Epithelial cell of alveolus of lung (primary cell): Measurements from ENCODE around the gene MLX. TPM values are rescaled to one million over a fixed set of nuclear protein-coding genes. Genes with fewer than 3 reads are reported as not detected.

Experiments
- total RNA-seq: library from RNA; depleted of rRNA; stranded (reverse); fragments of >200 nt; gene quantifications from 2 replicates; pipeline ENCODE4 v1.2.1, GENCODE V29; 2015

The MLX gene
- total RNA-seq, result 27.5 and 31.4 TPM in 2 replicates

GRCh38 chr17:42566883-42567573 is at the start of gene MLX:
TSS of gene MLX (plus strand) at chr17:42567100. CDS start at chr17:42567125, 25 bp downstream.

DNA sequence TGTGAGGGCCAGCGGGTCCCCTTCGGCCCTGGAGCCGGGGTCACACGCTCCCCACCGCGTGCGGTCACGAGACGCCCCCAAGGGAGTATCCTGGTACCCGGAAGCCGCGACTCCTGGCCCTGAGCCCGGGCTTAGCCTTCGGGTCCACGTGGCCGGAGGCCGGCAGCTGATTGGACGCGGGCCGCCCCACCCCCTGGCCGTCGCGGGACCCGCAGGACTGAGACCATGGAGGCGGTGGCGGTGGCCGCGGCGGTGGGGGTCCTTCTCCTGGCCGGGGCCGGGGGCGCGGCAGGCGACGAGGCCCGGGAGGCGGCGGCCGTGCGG is 30.9 kb upstream of the MLX start, which contains the start of gene NAGLU:
NAGLU (plus strand) TSS at position 194 of the 324 bp plus-strand sequence; CDS start at position 226, 32 bp downstream.

DNA sequence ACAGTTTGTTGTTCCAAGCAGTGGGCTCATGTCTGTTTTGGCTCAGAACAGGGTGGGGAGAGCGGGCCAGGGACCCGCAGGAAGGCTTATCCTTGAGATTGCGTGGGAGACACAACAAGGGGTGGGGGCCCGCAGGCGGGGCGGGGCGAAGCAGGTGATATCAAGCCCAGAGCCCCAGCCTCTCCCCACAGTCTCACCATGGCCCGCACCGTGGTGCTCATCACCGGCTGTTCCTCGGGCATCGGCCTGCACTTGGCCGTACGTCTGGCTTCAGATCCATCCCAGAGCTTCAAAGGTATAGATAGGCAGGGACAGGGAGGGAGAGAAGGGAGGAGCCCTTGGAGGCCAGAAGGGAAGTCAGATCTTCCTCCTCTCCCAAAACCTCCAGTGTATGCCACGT is 14.2 kb upstream of the MLX start, which contains the start of gene HSD17B1:
HSD17B1 (plus strand) TSS at position 188 of the 400 bp plus-strand sequence; CDS start at position 199, 11 bp downstream.

GRCh38 chr17:42561897-42562387 is 5.0 kb upstream of the MLX start, which contains the start of gene COASY:
TSS of gene COASY (plus strand) at chr17:42562148. CDS start at chr17:42562623, 475 bp downstream.

DNA sequence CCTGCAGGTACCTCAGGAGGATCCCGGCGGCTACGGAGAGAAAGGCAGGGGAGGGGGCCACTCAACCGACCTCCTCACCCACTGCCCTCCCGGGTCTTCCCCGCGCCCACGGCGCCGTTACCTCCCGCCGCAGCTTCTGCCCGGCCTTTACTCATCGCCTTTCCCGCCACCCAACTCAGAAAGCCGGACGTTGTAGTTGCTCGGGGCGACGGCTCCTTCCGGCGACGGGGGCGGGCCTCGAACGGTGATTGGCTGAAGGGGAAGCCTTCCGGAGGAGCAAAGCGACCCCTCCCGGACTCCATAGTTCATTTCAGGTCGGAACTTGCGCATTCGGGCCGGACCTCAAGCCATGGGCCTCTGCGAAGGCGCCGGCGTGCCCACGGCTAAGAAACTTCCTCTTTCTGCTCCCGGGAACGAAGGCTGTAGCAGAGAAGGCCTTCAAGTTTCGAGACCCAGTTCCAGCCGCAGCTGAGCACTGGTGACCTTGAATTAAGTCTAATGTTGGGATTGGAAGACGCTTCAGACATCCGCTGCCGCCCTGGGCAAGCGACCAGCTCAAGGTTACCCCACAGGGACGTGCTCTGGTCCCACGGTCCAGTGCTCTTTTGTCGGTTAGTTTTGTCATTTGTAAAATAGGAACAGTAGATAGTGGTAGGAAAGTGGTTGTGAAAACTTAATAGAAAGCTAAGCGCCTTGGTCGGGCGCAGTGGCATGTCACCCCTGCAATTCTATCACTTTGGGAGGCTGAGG is 10.8 kb downstream of the MLX start, which contains the start of gene PSMC3IP:
PSMC3IP (minus strand) TSS at position 198 of the 750 bp plus-strand sequence; CDS start at position 155, 43 bp downstream.

DNA sequence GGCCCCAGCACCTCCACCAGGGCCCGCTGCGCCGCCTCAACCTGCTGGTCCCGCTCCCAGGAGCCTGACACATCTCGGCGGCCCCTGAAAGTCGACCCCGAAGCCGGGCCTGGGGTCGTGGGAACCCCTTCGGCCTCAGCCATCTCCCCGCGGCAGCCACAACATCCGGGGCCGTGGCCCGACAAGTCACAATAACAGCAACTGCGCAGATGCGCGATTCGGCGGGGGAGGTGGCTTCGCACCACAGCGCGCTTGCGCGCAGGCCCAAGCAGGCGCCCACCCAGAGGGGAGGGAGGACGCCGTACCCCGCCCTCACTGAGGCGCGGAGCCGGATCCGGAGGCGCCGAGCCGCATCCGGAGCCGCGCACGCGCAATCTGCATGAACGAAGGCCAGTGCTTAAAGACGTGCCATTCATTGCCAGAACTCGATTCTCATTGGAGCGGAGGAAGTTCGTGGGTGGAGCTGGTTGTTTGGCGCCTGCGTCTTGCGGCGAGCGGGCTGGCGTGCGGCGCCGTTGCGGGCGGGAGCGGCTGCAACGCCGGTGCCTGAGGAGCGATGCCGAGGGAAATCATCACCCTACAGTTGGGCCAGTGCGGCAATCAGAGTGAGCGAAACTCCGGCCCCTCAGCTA is 42.4 kb downstream of the MLX start, which contains the start of the genes RETREG3 and TUBG1:
RETREG3 (minus strand) TSS at position 193 of the 632 bp plus-strand sequence; CDS start at position 143, 50 bp downstream.
TUBG1 (plus strand) TSS at position 502 of the 632 bp plus-strand sequence; CDS start at position 557, 55 bp downstream.

Other genes with a start within 250 kb of the MLX start
- gene STAT3, start 178.7 kb upstream of the MLX start, total RNA-seq, result 55.2 and 107 TPM in 2 replicates
- 235 and 444 TPM in 2 replicates for gene CAVIN1, start 143.8 kb upstream of the MLX start, total RNA-seq
- 29.3 and 37.4 TPM in 2 replicates for gene ATP6V0A1, start 108.2 kb upstream of the MLX start, total RNA-seq
- gene NAGLU, start 30.9 kb upstream of the MLX start, total RNA-seq, result 55.0 and 60.8 TPM in 2 replicates
- gene HSD17B1, start 14.2 kb upstream of the MLX start, total RNA-seq, result 0.48 and 11.4 TPM in 2 replicates
- gene COASY, start 5.0 kb upstream of the MLX start, total RNA-seq, result 31.4 and 41.8 TPM in 2 replicates
- 5.5 and 7.6 TPM in 2 replicates for gene PSMC3IP, start 10.6 kb downstream of the MLX start, total RNA-seq
- gene RETREG3, start 42.3 kb downstream of the MLX start, total RNA-seq, result 46.6 and 52.0 TPM in 2 replicates
- gene TUBG1, start 42.6 kb downstream of the MLX start, total RNA-seq, result 35.1 and 68.0 TPM in 2 replicates
- 5.0 and 24.8 TPM in 2 replicates for gene TUBG2, start 92.2 kb downstream of the MLX start, total RNA-seq
- 10.2 and 30.8 TPM in 2 replicates for gene PLEKHH3, start 109.9 kb downstream of the MLX start, total RNA-seq
- gene CCR10, start 114.7 kb downstream of the MLX start, total RNA-seq, result 2.0 and 3.0 TPM in 2 replicates
- gene CNTNAP1, start 115.4 kb downstream of the MLX start, total RNA-seq, result 18.4 and 37.0 TPM in 2 replicates
- gene EZH1, start 177.9 kb downstream of the MLX start, total RNA-seq, result 5.3 and 8.7 TPM in 2 replicates
- gene RAMP2, start 194.1 kb downstream of the MLX start, total RNA-seq, result 0.78 TPM in 1 of 2 replicates, not detected in the other
- 89.2 and 114 TPM in 2 replicates for gene VPS25, start 206.3 kb downstream of the MLX start, total RNA-seq
- 0.32 and 0.39 TPM in 2 replicates for gene WNK4, start 213.5 kb downstream of the MLX start, total RNA-seq
- gene COA3, start 231.6 kb downstream of the MLX start, total RNA-seq, result 66.1 and 67.1 TPM in 2 replicates
- not detected in 2 replicates for gene CNTD1, start 231.8 kb downstream of the MLX start, total RNA-seq